NCI-H1092 (cell line): ENCODE measurements around the gene NPRL2.
A peak's percentile ranks its signal among the peaks of the same experiment; 100 is the strongest.

ENCODE experiments used
- DNase-seq: peaks from one replicate; lab custom pipeline; 2025; lab: John Stamatoyannopoulos, UW

The NPRL2 gene

GRCh38 chr3:50304601-50305000 is 46.0 kb downstream of the NPRL2 start:
- no peak for DNase-seq

DNA sequence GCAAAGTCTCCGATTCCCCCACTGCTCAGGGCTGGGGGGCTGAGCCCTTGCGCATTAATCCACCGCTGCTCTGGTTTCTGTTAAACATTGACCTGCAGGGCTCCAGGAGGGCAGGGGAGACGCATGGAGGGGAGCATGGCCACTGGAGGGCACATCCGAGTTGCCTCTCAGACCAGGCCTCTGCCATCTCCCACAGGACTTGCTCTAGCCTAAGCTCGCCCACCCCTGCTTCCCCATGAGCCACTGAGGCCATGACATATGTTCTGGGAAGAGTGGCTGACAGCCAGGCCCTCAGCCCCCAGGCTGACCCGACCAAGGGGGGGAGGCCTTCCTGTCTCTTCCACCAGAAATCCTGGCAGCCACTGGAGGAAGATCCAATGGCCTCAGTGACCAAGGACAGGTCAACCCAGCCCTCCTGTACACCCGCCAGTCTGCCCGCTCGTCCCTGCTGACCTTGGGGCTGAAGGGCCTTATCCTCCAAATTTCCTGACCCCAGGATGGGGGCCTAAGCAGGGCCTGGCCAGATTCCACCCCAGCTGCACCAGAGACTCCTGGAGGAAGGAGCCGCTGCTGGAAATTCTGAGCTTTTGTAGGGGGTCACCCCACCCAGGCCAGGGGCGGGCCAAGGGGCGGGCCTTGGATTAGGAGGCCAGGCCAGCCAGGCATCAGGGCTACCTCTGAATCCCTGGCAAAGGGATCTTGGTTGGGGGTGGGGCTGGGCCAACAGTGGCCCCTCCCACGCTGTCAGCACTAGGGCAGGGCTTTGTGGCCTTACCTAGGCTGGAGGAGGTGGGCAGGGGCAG is 47.4 kb downstream of the NPRL2 start, which contains the start of gene HYAL1:
Gene HYAL1 (minus strand): TSS at position 562 of the 803 bp plus-strand sequence. CDS start 618 bp downstream, outside the sequence.
- DNase-seq, result no peak

DNA sequence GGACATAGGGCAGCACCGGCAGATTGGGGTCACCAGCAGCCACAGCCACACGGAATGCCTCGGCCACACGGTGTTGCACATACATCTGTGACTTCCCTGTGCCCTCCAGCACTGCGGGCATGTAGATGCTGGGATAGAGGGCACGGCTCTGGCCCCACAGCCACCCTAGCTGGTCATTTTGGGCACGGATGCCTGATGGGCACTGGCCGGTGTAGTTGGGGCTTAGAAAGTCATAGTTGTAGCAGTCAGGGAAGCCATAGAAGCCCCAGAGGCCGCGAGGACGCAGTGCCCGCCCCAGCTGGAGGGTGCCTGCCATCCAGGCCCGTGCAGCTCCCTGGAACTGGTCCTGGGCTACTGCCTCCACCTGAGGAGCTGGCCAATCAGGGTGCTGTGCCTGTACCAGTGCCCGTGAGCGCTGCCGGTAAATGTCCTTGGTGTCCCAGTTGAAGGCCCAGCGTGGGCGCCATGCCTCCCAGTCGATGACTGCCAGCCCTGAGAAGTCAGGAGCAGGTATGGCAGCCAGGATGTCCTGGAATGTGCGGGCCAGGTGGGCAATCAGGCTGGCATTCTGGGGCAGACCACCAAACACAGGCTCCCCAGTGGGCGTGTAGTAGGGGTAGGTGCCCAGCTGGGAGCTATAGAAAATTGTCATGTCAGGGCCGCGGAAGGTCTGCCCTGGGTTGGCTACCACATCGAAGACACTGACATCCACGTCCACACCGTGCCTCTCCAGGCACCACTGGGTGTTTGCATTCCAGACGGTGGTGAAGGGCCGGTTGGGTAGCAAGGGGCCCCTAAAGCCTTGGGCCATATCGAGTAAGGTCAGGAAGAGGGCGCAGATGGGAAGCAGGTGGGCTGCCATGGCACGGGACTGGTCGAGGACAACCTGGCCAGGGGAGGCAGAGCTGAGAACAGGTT is 48.2 kb downstream of the NPRL2 start:
- DNase-seq, result no peak

GRCh38 chr3:50300681-50301254 is 49.8 kb downstream of the NPRL2 start:
- no peak for DNase-seq

- DNase-seq, result no peak
Observed at GRCh38 chr3:50299929-50300680, 50.5 kb downstream of the NPRL2 start.

- no peak for DNase-seq
Observed at GRCh38 chr3:50299638-50299928, 51.0 kb downstream of the NPRL2 start.

DNA sequence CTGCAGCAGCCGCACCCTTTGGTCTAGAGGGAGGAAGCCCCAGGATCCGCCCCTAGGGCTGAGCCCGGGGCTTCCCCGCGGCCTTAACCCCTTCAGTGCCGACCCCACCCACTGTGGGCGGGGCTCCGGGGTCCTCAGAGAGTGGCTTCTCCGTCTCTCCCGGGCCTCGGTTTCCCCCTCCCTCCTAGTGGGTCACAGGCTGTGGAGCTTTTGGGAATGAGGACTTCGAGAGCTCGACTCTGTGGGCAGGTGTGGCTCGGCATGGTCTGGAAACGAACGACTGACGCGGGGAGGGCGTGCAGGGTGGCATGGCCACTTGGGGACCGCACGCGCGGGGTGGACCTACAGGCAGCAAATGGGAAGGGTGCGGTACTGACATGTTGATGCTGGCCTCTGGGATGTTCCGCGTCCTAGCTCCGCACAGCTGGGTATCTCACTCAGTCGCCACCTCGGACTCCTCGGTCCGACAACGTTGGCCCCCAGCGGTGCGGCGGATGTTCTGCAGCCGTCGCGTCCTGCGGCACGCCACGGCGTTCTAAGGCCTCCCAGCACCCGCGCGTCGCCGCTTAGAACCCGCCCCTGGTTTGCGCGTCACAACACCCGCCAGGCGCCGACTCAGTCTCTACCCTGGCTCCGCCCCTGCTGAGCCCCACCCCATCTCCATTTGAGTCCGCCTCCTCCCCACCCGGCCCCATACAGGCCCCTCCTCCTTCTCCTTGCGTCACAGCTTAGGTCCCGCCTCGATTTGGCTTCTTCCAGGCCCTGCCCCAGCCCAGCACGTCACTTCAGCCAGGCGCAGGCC is 51.5 kb downstream of the NPRL2 start, which contains the start of the genes HYAL3 and NAA80:
Gene HYAL3 (minus strand): TSS at position 570 of the 802 bp plus-strand sequence. CDS start 3,803 bp downstream, outside the sequence.
Gene NAA80 (minus strand): TSS at position 570 of the 802 bp plus-strand sequence. CDS start 1,942 bp downstream, outside the sequence.
- DNase-seq, result peak; percentile 95

DNA sequence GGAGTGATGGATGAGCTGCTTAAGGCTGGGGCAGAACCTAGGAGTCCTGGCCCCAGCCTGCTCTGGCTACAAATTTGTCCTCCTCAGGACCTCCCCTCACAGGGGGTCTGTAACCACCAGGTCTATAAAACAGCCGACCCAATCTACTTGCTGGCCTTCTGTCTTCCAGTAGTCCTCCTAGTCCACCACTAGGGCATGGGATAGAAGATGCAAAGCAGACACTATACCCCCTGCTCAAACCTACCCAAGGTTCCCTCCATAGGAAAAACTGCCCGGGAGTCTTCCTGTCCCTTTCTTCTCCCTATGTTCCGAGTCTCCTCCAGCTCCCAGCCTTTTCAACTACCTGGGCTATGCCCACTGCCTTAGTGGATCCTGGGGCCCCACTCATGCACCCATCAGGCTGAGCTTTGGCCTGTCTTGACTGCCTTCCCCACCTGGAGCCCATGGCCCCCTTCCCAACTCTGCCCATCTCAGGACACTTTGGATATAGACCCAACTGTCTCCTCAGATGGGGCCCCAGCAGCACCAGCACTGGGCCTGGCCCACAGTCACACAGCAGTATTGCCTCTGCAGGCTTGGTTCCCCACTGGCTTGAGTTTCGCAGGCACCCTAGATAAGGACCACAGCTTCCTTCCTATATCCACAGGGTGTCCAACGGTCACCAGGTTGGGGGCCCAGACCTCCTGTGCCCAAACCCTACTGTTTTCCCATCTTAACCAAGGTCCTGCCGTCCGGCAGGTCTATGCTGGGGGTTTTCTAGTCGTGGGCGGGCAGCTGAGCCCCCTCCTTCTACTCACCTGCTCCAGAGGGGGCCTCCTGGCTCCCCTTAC is 52.5 kb downstream of the NPRL2 start:
- DNase-seq, result no peak

GRCh38 chr3:50297384-50297775 is 53.2 kb downstream of the NPRL2 start:
- no peak for DNase-seq
